ENCODE results near the gene UBE2I.

- TF ChIP-seq CTCF (IDR thresholded peaks at IDR 0.05 in 4 of 5, conservative IDR thresholded peaks at IDR 0.05 in 1 of 5), result no peak
- TF ChIP-seq POLR2A (IDR thresholded peaks at IDR 0.05), result no peak
Measured at GRCh38 chr16:1312903-1313302, 3.5 kb downstream of the UBE2I start.
